Ovary (tissue), 3 donors: Measurements from ENCODE around the gene MCMBP.

Source experiments
- POLR2A ChIP-seq: fragments of 450-650 bp; IDR thresholded peaks from one replicate; pipeline ENCODE4 v1.6.1; 2017; ENCODE audit warnings: antibody characterized with exemption, mild to moderate bottlenecking, moderate library complexity
- TF ChIP-seq, protein P1 (sequence below), 3 donors: fragments of 450-650 bp in 2 of 3; fragments of 200-600 bp in 1 of 3; IDR thresholded peaks; one replicate each; pipeline versions ENCODE4 v1.5.1 to v1.8.0; 2016 to 2022; ENCODE audit warnings: antibody characterized with exemption in 3 of 3, mild to moderate bottlenecking in 1 of 3
- donor health status: DM: no; HTN: no; CAD: no.

DNA sequence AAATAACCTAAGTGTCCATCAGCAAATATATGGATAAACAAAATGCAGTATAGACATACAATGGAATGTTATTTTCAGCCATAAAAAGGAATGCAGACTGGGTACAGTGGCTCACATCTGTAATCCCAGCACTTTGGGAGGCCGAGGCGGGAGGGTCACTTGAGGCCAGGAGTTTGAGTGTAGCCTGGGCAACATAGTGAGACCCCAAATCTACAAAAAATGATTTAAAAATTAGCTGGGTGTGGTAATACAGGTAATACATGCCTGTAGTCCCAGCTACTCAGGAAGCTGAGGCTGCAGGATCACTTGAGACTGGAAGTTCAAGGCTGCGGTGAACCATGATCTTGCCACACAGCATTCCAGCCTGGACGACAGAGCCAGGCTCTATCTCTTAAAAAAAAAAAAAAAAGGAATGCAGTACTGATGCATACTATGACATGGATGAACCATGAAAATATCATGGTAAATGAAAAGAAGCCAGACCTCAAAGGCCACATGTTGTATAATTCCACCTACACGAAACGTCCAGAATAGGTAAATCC is 6.9 kb downstream of the MCMBP start:
- TF ChIP-seq POLR2A: no peak
- TF ChIP-seq, protein P1, sequence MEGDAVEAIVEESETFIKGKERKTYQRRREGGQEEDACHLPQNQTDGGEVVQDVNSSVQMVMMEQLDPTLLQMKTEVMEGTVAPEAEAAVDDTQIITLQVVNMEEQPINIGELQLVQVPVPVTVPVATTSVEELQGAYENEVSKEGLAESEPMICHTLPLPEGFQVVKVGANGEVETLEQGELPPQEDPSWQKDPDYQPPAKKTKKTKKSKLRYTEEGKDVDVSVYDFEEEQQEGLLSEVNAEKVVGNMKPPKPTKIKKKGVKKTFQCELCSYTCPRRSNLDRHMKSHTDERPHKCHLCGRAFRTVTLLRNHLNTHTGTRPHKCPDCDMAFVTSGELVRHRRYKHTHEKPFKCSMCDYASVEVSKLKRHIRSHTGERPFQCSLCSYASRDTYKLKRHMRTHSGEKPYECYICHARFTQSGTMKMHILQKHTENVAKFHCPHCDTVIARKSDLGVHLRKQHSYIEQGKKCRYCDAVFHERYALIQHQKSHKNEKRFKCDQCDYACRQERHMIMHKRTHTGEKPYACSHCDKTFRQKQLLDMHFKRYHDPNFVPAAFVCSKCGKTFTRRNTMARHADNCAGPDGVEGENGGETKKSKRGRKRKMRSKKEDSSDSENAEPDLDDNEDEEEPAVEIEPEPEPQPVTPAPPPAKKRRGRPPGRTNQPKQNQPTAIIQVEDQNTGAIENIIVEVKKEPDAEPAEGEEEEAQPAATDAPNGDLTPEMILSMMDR (IDR thresholded peaks at IDR 0.05): no peak
